KMS-11 (cell line): ENCODE data around the gene ANGPTL2.

ENCODE experiments used
- H2AFZ ChIP-seq: fragments of 200-600 bp; sonication (generic); 2 replicates; pipeline ENCODE4 v1.6.1; 2016; ENCODE audit warnings: antibody characterized with exemption, mixed run types, low read depth
- H3K27ac ChIP-seq: fragments of 200-600 bp; sonication (generic); 2 replicates; pipeline ENCODE4 v1.6.1; 2016; ENCODE audit warnings: mild to moderate bottlenecking, mixed run types
- H3K27me3 ChIP-seq: fragments of 200-600 bp; sonication (generic); 2 replicates; pipeline ENCODE4 v1.6.1; 2017; ENCODE audit warnings: mild to moderate bottlenecking, low read depth, mixed run types, moderate library complexity; ENCODE audit not compliant: insufficient read depth
- H3K36me3 ChIP-seq: fragments of 200-600 bp; sonication (generic); 2 replicates; pipeline ENCODE4 v1.6.1; 2017; ENCODE audit warnings: mild to moderate bottlenecking, mixed run types; ENCODE audit not compliant: insufficient read depth
- H3K4me1 ChIP-seq: fragments of 200-600 bp; sonication (generic); 2 replicates; pipeline ENCODE4 v1.6.1; 2016; ENCODE audit warnings: mild to moderate bottlenecking, low read depth, mixed run types; ENCODE audit not compliant: poor library complexity, severe bottlenecking
- H3K4me2 ChIP-seq: fragments of 200-600 bp; sonication (generic); 2 replicates; pipeline ENCODE4 v1.7.0; 2016; ENCODE audit warnings: mild to moderate bottlenecking, mixed run types
- H3K4me3 ChIP-seq: fragments of 200-600 bp; sonication (generic); IDR thresholded peaks from 2 replicates; pipeline ENCODE4 v1.6.1; 2017; ENCODE audit warnings: low read depth, low read length, mixed read lengths; ENCODE audit not compliant: insufficient read depth
- H3K79me2 ChIP-seq: fragments of 200-600 bp; sonication (generic); 2 replicates; pipeline ENCODE4 v1.6.1; 2016; ENCODE audit warnings: low read depth, mixed run types; ENCODE audit not compliant: insufficient read depth
- H3K9ac ChIP-seq: fragments of 200-600 bp; sonication (generic); 2 replicates; pipeline ENCODE4 v1.6.1; 2016; ENCODE audit warnings: mild to moderate bottlenecking, mixed run types
- H4K20me1 ChIP-seq: fragments of 200-600 bp; sonication (generic); 2 replicates; pipeline ENCODE4 v1.6.1; 2016; ENCODE audit warnings: mild to moderate bottlenecking, mixed run types; ENCODE audit not compliant: insufficient read depth
- CTCF ChIP-seq: fragments of 200-600 bp; sonication (generic); conservative IDR thresholded peaks from 2 replicates; pipeline ENCODE4 v1.6.1; 2017; ENCODE audit warnings: low read depth, mild to moderate bottlenecking, antibody characterized with exemption, low read length, moderate library complexity, mixed read lengths

The ANGPTL2 gene

GRCh38 chr9:127131871-127132270, 9.4 kb upstream of the ANGPTL2 start:
- no peaks in the 10 kb centered on the region for H3K27me3 ChIP-seq
- H3K4me3 ChIP-seq, result no peak overlapping the region
- H3K9ac ChIP-seq, result no peak overlapping the region
- H2AFZ ChIP-seq, result no peak overlapping the region
- no peak overlapping the region for H3K27ac ChIP-seq
- no peaks in the 10 kb centered on the region for H3K36me3 ChIP-seq
- TF ChIP-seq CTCF, result no peak
- H3K4me1 ChIP-seq, result peaks cover 38% of the 10 kb centered on the region
- H4K20me1 ChIP-seq, result no peaks in the 10 kb centered on the region
- no peaks in the 10 kb centered on the region for H3K79me2 ChIP-seq
- H3K4me2 ChIP-seq, result no peak overlapping the region

GRCh38 chr9:127130661-127131538, 8.5 kb upstream of the ANGPTL2 start:
- H3K27me3 ChIP-seq, result no peaks in the 10 kb centered on the region
- no peak overlapping the region for H2AFZ ChIP-seq
- no peaks in the 10 kb centered on the region for H4K20me1 ChIP-seq
- H3K4me1 ChIP-seq, result peaks cover 38% of the 10 kb centered on the region
- H3K79me2 ChIP-seq, result no peaks in the 10 kb centered on the region
- no peak overlapping the region for H3K4me2 ChIP-seq
- no peak overlapping the region for H3K9ac ChIP-seq
- TF ChIP-seq CTCF, result no peak
- H3K36me3 ChIP-seq, result no peaks in the 10 kb centered on the region
- no peak overlapping the region for H3K4me3 ChIP-seq
- H3K27ac ChIP-seq, result no peak overlapping the region

- Histone ChIP-seq H3K36me3 (no peaks in the 10 kb centered on the region), H3K4me2 (no peak overlapping the region), H3K27me3 (no peaks in the 10 kb centered on the region), H2AFZ (no peak overlapping the region), H3K27ac (no peak overlapping the region), H3K4me1 (peaks cover 38% of the 10 kb centered on the region), H4K20me1 (no peaks in the 10 kb centered on the region), H3K79me2 (no peaks in the 10 kb centered on the region), H3K9ac (no peak overlapping the region), H3K4me3 (no peak overlapping the region)
- TF ChIP-seq CTCF, result no peak
These were observed 7.8 kb upstream of the ANGPTL2 start for GRCh38 chr9:127130235-127130634.

- TF ChIP-seq CTCF, result no peak
- H3K4me2 ChIP-seq, result no peak overlapping the region
- H3K4me1 ChIP-seq, result peaks cover 33% of the 10 kb centered on the region
These were observed 7.3 kb upstream of the ANGPTL2 start for GRCh38 chr9:127129718-127130085.

More at GRCh38 chr9:127129718-127130085, 7.3 kb upstream of the ANGPTL2 start:
- H4K20me1 ChIP-seq, result no peaks in the 10 kb centered on the region
- H3K36me3 ChIP-seq, result no peaks in the 10 kb centered on the region
- no peaks in the 10 kb centered on the region for H3K79me2 ChIP-seq
- H3K4me3 ChIP-seq, result no peak overlapping the region
- no peak overlapping the region for H2AFZ ChIP-seq
- no peak overlapping the region for H3K9ac ChIP-seq
- no peaks in the 10 kb centered on the region for H3K27me3 ChIP-seq
- no peak overlapping the region for H3K27ac ChIP-seq
